ENCODE measurements around the gene MTHFD1L. TPM values are rescaled to one million over a fixed set of nuclear protein-coding genes. Genes with fewer than 3 reads are reported as not detected.

MTHFD1L gene
- total and polyA plus RNA-seq, 2 of the 8 experiments (the other 6 are each of a cell fraction or from before 2014, with no cell fraction given), result 29.2 to 105 TPM

GRCh38 chr6:151075005-151075404, 209.5 kb downstream of the MTHFD1L start:
- WGBS, 2 experiments (ENCODE audit: extremely low coverage in 1 of 2, insufficient coverage in 1 of 2, insufficient read length in 1 of 2, insufficient replicate concordance in 2 of 2, low coverage in 1 of 2, low lambda C conversion rate in 2 of 2, missing lambda C conversion rate in 1 of 2), result 96% methylated on average over 3 of the region's 3 CpGs; no CpG with 5 or more reads in 1 of the 2 experiments
- no peak overlapping the region for H3K14ac ChIP-seq (ENCODE audit: insufficient read length)
- H3K4me3 ChIP-seq (ENCODE audit: extremely low read depth in 1 of 4, insufficient read depth in 2 of 4, low read depth in 3 of 4, low read length in 4 of 4), result no peak overlapping the region
- no peaks in the 10 kb centered on the region for H4K20me1 ChIP-seq (replicated peaks in 1 of 2; ENCODE audit: control insufficient read depth in 1 of 2, insufficient read depth in 2 of 2, low read length in 2 of 2)
- H2BK15ac ChIP-seq (ENCODE audit: low read length), result no peak overlapping the region
- H3K9me3 ChIP-seq (ENCODE audit: insufficient read depth in 2 of 2, low read depth in 1 of 2, low read length in 1 of 2), result peaks cover 0 to 2% of the 10 kb centered on the region in 2 experiments; a peak in 1 of 4 replicates
- ChIA-PET POLR2A (ENCODE audit: partially characterized antibody) (no interaction called here), CTCF (ENCODE audit: partially characterized antibody) (no interaction called here)
- no peak overlapping the region for H4K5ac ChIP-seq (ENCODE audit: insufficient read length, low read depth, low read length)
- no peak overlapping the region for H2BK120ac ChIP-seq (replicated peaks; ENCODE audit: low read depth, low read length)
- no peaks in the 10 kb centered on the region for H3K23me2 ChIP-seq (ENCODE audit: low read depth, low read length)
- no peak overlapping the region for H2BK5ac ChIP-seq (ENCODE audit: low read depth, low read length)
- H2BK12ac ChIP-seq (ENCODE audit: low read depth, low read length), result no peak overlapping the region
- TF ChIP-seq JUND (IDR thresholded peaks at IDR 0.05; ENCODE audit: low read length) (no peak), CREB1 (IDR thresholded peaks at IDR 0.05) (no peak), SRF (IDR thresholded peaks at IDR 0.05; ENCODE audit: low read depth, low read length) (no peak), GABPA (IDR thresholded peaks at IDR 0.05; ENCODE audit: borderline replicate concordance, insufficient read depth, low read length) (no peak), TEAD4 (IDR thresholded peaks at IDR 0.05; ENCODE audit: low read depth, low read length) (no peak), SIN3A (conservative IDR thresholded peaks at IDR 0.05 in 1 of 2, IDR thresholded peaks at IDR 0.05 in 1 of 2; ENCODE audit: low read depth in 1 of 2, low read length in 2 of 2) (no peak)
- no peak overlapping the region for H3K4ac ChIP-seq (replicated peaks; ENCODE audit: insufficient read length, low read depth, low read length)
- no peak overlapping the region for H3K23ac ChIP-seq (ENCODE audit: insufficient read length)
- H3K79me1 ChIP-seq (ENCODE audit: low read depth, low read length), result no peaks in the 10 kb centered on the region
- FAIRE-seq, result no peak
- DNase-seq (ENCODE audit: low read depth in 1 of 2, low spot score in 2 of 2), result no peak
- no peaks in the 10 kb centered on the region for H3K27me3 ChIP-seq (replicated peaks in 1 of 4; ENCODE audit: control insufficient read depth in 3 of 4, extremely low read depth in 1 of 4, insufficient read depth in 3 of 4, low read length in 3 of 4)
- no peak overlapping the region for H3K27ac ChIP-seq (ENCODE audit: low read depth, low read length)
- H3K18ac ChIP-seq (ENCODE audit: extremely low read depth, low read length), result no peak overlapping the region
- H4K8ac ChIP-seq (ENCODE audit: extremely low read depth, insufficient read depth, low read length), result no peak overlapping the region
- no peak overlapping the region for H2BK20ac ChIP-seq (ENCODE audit: low read length)
- no peak overlapping the region for H4K91ac ChIP-seq (replicated peaks; ENCODE audit: insufficient read length, low read length)
- peaks cover 0 to 1% (median 0%) of the 10 kb centered on the region in 4 experiments; a peak in 1 of 8 replicates for H3K36me3 ChIP-seq (ENCODE audit: control insufficient read depth in 2 of 4, insufficient read depth in 4 of 4, low read length in 3 of 4)
- no peak overlapping the region for H3K4me2 ChIP-seq (ENCODE audit: insufficient read depth in 1 of 2, low read depth in 2 of 2, low read length in 2 of 2)
- H3K9ac ChIP-seq (replicated peaks in 1 of 4; ENCODE audit: extremely low read depth in 1 of 4, low read depth in 3 of 4, low read length in 3 of 4), result no peak overlapping the region
- no peak overlapping the region for H2AFZ ChIP-seq (ENCODE audit: low read length)
- H2AK5ac ChIP-seq (ENCODE audit: low read depth, low read length), result no peak overlapping the region
- H3K4me1 ChIP-seq (replicated peaks in 1 of 4; ENCODE audit: control insufficient read depth in 3 of 4, insufficient read depth in 4 of 4, low read length in 3 of 4), result no peaks in the 10 kb centered on the region
- no peaks in the 10 kb centered on the region for H3K79me2 ChIP-seq (ENCODE audit: control insufficient read depth in 1 of 2, insufficient read depth in 2 of 2, low read length in 2 of 2)
- H3K56ac ChIP-seq (replicated peaks; ENCODE audit: insufficient read length, low read depth, low read length), result no peak overlapping the region

Measured in H1 (cell line).